ENCODE data around the gene STUM. TPM values are rescaled to one million over a fixed set of nuclear protein-coding genes. Genes with fewer than 3 reads are reported as not detected.

Gene STUM
- total RNA-seq, 4 donors from 2014 or later: 0.92 to 1.9 (median 1.0) TPM

DNA sequence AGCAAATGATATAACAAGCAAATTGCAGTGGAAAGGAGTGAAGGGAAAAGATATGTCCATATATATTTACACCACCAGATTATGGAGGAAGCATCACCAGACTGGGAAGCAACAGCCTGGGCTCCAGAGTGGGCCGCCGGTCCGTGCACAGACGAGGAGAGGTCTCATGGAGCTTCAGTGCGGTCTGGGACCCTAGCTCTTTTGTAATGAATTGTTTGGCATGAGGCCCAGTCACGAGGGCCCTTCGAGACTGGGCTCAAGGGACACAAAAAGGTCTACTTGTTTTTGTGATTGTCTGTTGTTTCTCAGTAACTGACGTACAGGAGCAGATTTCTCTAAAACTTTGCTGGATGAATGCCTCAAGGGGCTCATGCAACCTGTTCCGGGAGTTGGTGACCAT is 12.9 kb upstream of the STUM start:
- intact Hi-C loops (cut with DNase I; ENCODE audit: low total_unique reads): no loop called here

DNA sequence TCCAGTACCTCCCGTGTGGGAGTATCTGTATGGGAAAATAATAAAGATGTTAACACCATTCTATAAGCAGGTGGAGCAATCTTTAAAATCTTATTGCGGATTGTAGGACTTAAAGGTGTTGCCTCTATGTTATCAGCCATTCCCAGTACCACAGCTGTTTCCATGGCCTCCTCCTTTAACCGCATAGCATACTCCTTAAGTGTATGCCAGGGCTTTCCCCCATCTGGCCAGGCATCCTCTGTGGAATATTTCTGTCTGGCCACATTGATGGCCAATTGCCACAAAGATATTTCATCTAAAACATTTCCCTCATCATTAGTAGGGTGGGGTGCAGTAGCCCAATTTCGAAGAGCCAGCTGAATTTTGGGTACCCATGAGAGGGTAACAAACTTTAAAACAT is 7.3 kb upstream of the STUM start:
- H3K9me3 ChIP-seq: no peaks in the 10 kb centered on the region
- in situ Hi-C loops (cut with MboI; ENCODE audit: low sequenced_read_pairs in 4 of 4): no loop called here
- intact Hi-C loops (cut with DNase I; ENCODE audit: low total_unique reads): loop anchor here (5.0 kb wide), 1 partner anchor 134 kb away; the partner anchor contains the start of gene PARP1
- DNase-seq: no peak
- H3K4me3 ChIP-seq: peak overlapping the region in 2 of 4 donors; percentile 39 to 42
- peak overlapping the region in 3 of 4 donors; percentile 56 to 68 (median 61) for H3K27ac ChIP-seq
- H3K27me3 ChIP-seq: no peaks in the 10 kb centered on the region
- no peak for ATAC-seq
- H3K4me1 ChIP-seq: peaks cover 5 to 20% of the 10 kb centered on the region in 2 donors
- no peaks in the 10 kb centered on the region for H3K36me3 ChIP-seq
- TF ChIP-seq POLR2A (IDR thresholded peaks at IDR 0.05) (no peak), CTCF (IDR thresholded peaks at IDR 0.05 in 4 of 5, conservative IDR thresholded peaks at IDR 0.05 in 1 of 5) (no peak)

More for the DNA sequence above, 12.9 kb upstream of the STUM start:
- H3K27ac ChIP-seq: no peak overlapping the region
- no peak for DNase-seq
- no peak for ATAC-seq
- no peaks in the 10 kb centered on the region for H3K36me3 ChIP-seq
- peaks cover under 1% of the 10 kb centered on the region in 2 donors for H3K4me1 ChIP-seq
- in situ Hi-C loops (cut with MboI; ENCODE audit: low sequenced_read_pairs in 4 of 4): no loop called here
- no peaks in the 10 kb centered on the region for H3K27me3 ChIP-seq
- H3K4me3 ChIP-seq: no peak overlapping the region
- H3K9me3 ChIP-seq: no peaks in the 10 kb centered on the region
- TF ChIP-seq POLR2A (IDR thresholded peaks at IDR 0.05) (no peak), CTCF (IDR thresholded peaks at IDR 0.05 in 4 of 5, conservative IDR thresholded peaks at IDR 0.05 in 1 of 5) (no peak)

- intact Hi-C loops (cut with DNase I; ENCODE audit: low total_unique reads) (loop anchor here (5.0 kb wide), 1 partner anchor 135 kb away; the partner anchor contains the start of gene PARP1), in situ Hi-C loops (cut with MboI; ENCODE audit: low sequenced_read_pairs in 4 of 4) (no loop called here)
- H3K9me3 ChIP-seq: no peaks in the 10 kb centered on the region
- H3K4me1 ChIP-seq: peaks cover 5 to 20% of the 10 kb centered on the region in 2 donors
- peak overlapping the region; percentile 56 to 68 (median 64) for H3K27ac ChIP-seq
- DNase-seq (peak in 1 of 2 donors; percentile 43), ATAC-seq (peak in 1 of 2 donors; percentile 30)
- no peaks in the 10 kb centered on the region for H3K27me3 ChIP-seq
- no peaks in the 10 kb centered on the region for H3K36me3 ChIP-seq
- peak overlapping the region; percentile 7 to 42 (median 36) for H3K4me3 ChIP-seq
- TF ChIP-seq CTCF (IDR thresholded peaks at IDR 0.05 in 4 of 5, conservative IDR thresholded peaks at IDR 0.05 in 1 of 5): no peak
- TF ChIP-seq POLR2A (IDR thresholded peaks at IDR 0.05): no peak
Measured at GRCh38 chr1:226541631-226542622, 6.6 kb upstream of the STUM start.

DNA sequence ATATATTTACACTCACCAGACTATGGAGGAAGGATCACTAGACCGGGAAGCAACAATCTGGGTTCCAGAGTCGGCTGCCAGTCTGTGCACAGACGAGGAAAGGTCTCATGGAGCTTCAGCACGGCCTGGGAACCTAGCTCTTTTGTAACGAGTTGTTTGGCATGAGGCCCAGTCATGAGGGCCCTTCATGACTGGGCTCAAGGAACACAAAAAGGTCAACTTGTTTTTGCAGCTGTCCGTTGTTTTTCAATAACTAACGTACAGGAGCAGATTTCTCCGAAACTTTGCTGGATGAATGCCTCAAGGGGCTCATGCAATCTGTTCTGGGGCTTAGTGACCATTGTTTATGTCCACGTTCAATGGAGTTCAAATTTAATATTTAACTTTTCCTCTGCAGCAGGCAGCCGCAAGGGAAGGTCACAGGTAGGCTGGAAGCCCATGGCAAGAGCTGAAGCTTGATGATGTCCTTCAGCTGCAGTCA is 5.9 kb upstream of the STUM start:
- H3K4me3 ChIP-seq: peak overlapping the region; percentile 7 to 42 (median 36)
- ATAC-seq (peak; percentile 76 to 78), DNase-seq (peak; percentile 64 to 75)
- in situ Hi-C loops (cut with MboI; ENCODE audit: low sequenced_read_pairs in 4 of 4): no loop called here
- no peaks in the 10 kb centered on the region for H3K27me3 ChIP-seq
- H3K27ac ChIP-seq: peak overlapping the region; percentile 56 to 68 (median 64)
- intact Hi-C loops (cut with DNase I; ENCODE audit: low total_unique reads): loop anchor here (5.0 kb wide), 1 partner anchor 135 kb away; the partner anchor contains the start of gene PARP1
- H3K36me3 ChIP-seq: no peaks in the 10 kb centered on the region
- H3K4me1 ChIP-seq: peaks cover 5 to 20% of the 10 kb centered on the region in 2 donors
- TF ChIP-seq POLR2A (IDR thresholded peaks at IDR 0.05) (peak in 1 of 2 donors; percentile 44), CTCF (IDR thresholded peaks at IDR 0.05 in 4 of 5, conservative IDR thresholded peaks at IDR 0.05 in 1 of 5) (no peak)
- no peaks in the 10 kb centered on the region for H3K9me3 ChIP-seq

Data from gastrocnemius medialis (tissue), 4 donors.